ENCODE measurements around the gene HES4.

Gene HES4

GRCh38 chr1:980137-980571 is 19.7 kb downstream of the HES4 start:
- no peak for TF ChIP-seq YY1 (IDR thresholded peaks at IDR 0.05; ENCODE audit: low read depth)
- no peak for TF ChIP-seq RAD21 (IDR thresholded peaks at IDR 0.05; ENCODE audit: low read depth)
- no peak for TF ChIP-seq EP300 (IDR thresholded peaks at IDR 0.05; ENCODE audit: borderline replicate concordance)
- TF ChIP-seq CEBPB (IDR thresholded peaks at IDR 0.05), result no peak
- no peak for TF ChIP-seq FOXM1 (IDR thresholded peaks at IDR 0.05; ENCODE audit: borderline replicate concordance, low read depth)
- no peak for TF ChIP-seq TAF1 (IDR thresholded peaks at IDR 0.05; ENCODE audit: low read depth)
- TF ChIP-seq, protein P1, sequence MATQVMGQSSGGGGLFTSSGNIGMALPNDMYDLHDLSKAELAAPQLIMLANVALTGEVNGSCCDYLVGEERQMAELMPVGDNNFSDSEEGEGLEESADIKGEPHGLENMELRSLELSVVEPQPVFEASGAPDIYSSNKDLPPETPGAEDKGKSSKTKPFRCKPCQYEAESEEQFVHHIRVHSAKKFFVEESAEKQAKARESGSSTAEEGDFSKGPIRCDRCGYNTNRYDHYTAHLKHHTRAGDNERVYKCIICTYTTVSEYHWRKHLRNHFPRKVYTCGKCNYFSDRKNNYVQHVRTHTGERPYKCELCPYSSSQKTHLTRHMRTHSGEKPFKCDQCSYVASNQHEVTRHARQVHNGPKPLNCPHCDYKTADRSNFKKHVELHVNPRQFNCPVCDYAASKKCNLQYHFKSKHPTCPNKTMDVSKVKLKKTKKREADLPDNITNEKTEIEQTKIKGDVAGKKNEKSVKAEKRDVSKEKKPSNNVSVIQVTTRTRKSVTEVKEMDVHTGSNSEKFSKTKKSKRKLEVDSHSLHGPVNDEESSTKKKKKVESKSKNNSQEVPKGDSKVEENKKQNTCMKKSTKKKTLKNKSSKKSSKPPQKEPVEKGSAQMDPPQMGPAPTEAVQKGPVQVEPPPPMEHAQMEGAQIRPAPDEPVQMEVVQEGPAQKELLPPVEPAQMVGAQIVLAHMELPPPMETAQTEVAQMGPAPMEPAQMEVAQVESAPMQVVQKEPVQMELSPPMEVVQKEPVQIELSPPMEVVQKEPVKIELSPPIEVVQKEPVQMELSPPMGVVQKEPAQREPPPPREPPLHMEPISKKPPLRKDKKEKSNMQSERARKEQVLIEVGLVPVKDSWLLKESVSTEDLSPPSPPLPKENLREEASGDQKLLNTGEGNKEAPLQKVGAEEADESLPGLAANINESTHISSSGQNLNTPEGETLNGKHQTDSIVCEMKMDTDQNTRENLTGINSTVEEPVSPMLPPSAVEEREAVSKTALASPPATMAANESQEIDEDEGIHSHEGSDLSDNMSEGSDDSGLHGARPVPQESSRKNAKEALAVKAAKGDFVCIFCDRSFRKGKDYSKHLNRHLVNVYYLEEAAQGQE (IDR thresholded peaks at IDR 0.05; ENCODE audit: low read depth), result no peak
- TF ChIP-seq NFIC (IDR thresholded peaks at IDR 0.05), result no peak
- TF ChIP-seq TEAD4 (IDR thresholded peaks at IDR 0.05), result no peak
- no peak for TF ChIP-seq ZBTB7A (IDR thresholded peaks at IDR 0.05; ENCODE audit: low read depth)
- no peak for TF ChIP-seq CREB1 (IDR thresholded peaks at IDR 0.05; ENCODE audit: low read depth)
- TF ChIP-seq, protein P2, sequence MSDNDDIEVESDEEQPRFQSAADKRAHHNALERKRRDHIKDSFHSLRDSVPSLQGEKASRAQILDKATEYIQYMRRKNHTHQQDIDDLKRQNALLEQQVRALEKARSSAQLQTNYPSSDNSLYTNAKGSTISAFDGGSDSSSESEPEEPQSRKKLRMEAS (IDR thresholded peaks at IDR 0.05), result no peak
- TF ChIP-seq, protein P3, sequence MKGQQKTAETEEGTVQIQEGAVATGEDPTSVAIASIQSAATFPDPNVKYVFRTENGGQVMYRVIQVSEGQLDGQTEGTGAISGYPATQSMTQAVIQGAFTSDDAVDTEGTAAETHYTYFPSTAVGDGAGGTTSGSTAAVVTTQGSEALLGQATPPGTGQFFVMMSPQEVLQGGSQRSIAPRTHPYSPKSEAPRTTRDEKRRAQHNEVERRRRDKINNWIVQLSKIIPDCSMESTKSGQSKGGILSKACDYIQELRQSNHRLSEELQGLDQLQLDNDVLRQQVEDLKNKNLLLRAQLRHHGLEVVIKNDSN (IDR thresholded peaks at IDR 0.05), result no peak
- TF ChIP-seq EGR1 (IDR thresholded peaks at IDR 0.05), result no peak
- TF ChIP-seq TCF12 (IDR thresholded peaks at IDR 0.05; ENCODE audit: low read depth), result no peak

GRCh38 chr1:979744-980072 is 20.2 kb downstream of the HES4 start:
- TF ChIP-seq, protein P1 (IDR thresholded peaks at IDR 0.05; ENCODE audit: low read depth), result no peak
- TF ChIP-seq, protein P2 (IDR thresholded peaks at IDR 0.05), result no peak
- TF ChIP-seq EP300 (IDR thresholded peaks at IDR 0.05; ENCODE audit: borderline replicate concordance), result no peak
- TF ChIP-seq ZBTB7A (IDR thresholded peaks at IDR 0.05; ENCODE audit: low read depth), result no peak
- no peak for TF ChIP-seq EGR1 (IDR thresholded peaks at IDR 0.05)
- TF ChIP-seq TAF1 (IDR thresholded peaks at IDR 0.05; ENCODE audit: low read depth), result no peak
- TF ChIP-seq, protein P3 (IDR thresholded peaks at IDR 0.05), result no peak
- no peak for TF ChIP-seq CEBPB (IDR thresholded peaks at IDR 0.05)
- no peak for TF ChIP-seq TEAD4 (IDR thresholded peaks at IDR 0.05)
- no peak for TF ChIP-seq YY1 (IDR thresholded peaks at IDR 0.05; ENCODE audit: low read depth)
- no peak for TF ChIP-seq NFIC (IDR thresholded peaks at IDR 0.05)
- TF ChIP-seq CREB1 (IDR thresholded peaks at IDR 0.05; ENCODE audit: low read depth), result no peak
- TF ChIP-seq TCF12 (IDR thresholded peaks at IDR 0.05; ENCODE audit: low read depth), result no peak
- no peak for TF ChIP-seq RAD21 (IDR thresholded peaks at IDR 0.05; ENCODE audit: low read depth)
- TF ChIP-seq FOXM1 (IDR thresholded peaks at IDR 0.05; ENCODE audit: borderline replicate concordance, low read depth), result no peak

DNA sequence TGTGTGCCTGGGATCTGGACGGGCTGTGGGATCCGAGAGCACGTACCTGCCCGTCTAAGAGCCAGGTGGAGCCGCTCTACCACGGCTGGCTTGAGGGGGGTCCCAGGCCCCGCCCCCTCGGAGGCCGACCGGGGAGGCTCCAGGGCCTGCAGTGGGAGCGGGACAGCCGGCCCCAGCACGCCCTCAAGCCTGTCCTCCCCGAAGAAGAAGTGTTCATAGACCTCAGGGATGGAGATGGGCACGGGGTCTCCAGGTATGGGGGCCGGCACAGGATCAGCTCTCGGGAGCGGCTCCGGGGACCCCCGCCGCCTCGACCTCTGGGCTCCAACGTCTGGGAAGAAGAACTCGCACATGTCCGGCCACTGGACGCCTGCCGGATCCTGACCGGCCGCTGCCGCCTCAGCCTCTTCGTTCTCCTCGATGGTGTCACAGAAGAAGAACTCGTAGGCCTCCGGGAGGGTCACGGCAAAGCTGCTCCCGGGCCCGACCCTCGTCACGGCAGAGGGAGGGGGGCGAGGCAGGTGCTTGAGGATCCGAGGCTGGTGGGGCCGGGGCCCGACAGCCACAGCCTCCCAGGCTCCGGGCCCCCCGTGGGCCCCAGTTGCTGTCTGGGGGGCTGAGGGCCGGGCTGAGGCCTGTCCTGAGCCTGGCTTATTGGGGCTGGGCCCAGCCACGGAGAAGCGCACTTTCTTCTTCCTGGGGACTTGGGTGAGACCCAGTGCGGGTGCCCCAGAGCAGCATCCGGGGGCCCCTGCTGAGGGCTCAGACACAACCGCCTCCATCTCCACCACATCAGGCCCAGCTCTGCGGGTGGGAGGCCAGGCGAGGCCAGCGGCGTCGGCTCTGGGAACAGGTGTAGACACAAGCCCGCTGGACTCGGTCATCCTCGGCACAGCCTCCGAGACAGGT is 20.8 kb downstream of the HES4 start:
- no peak for TF ChIP-seq CEBPB (IDR thresholded peaks at IDR 0.05)
- no peak for TF ChIP-seq TCF12 (IDR thresholded peaks at IDR 0.05; ENCODE audit: low read depth)
- TF ChIP-seq EP300 (IDR thresholded peaks at IDR 0.05; ENCODE audit: borderline replicate concordance), result no peak
- TF ChIP-seq, protein P2 (IDR thresholded peaks at IDR 0.05), result no peak
- TF ChIP-seq, protein P1 (IDR thresholded peaks at IDR 0.05; ENCODE audit: low read depth), result no peak
- no peak for TF ChIP-seq EGR1 (IDR thresholded peaks at IDR 0.05)
- TF ChIP-seq TAF1 (IDR thresholded peaks at IDR 0.05; ENCODE audit: low read depth), result no peak
- TF ChIP-seq TEAD4 (IDR thresholded peaks at IDR 0.05), result no peak
